Eye (tissue), 1 donor: Measurements from ENCODE around the gene GTF3C1.

Source experiments
- DNase-seq: peaks from one replicate; pipeline ENCODE4 v3.0.0-alpha.2; 2015

Gene GTF3C1

DNA sequence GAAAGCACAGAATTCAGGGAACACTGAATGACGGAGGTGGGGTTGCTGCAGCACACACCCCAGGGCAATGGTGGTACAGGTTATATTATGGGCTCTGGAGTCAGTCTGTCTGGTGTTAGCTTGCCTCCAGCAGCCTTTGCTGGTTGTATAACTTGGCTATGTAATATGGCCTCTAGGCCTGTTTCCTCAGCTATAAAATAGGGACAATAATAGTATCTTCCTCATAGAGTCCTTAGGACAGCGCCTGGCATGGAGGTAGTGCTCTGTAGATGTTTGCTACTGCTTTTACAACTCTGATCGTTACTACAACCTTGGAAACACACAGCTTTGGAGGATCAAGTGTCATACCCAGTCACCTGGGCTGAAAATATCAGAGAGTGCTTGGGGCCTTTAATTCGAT lies 31.5 kb downstream of the GTF3C1 start:
- no peak for DNase-seq

DNA sequence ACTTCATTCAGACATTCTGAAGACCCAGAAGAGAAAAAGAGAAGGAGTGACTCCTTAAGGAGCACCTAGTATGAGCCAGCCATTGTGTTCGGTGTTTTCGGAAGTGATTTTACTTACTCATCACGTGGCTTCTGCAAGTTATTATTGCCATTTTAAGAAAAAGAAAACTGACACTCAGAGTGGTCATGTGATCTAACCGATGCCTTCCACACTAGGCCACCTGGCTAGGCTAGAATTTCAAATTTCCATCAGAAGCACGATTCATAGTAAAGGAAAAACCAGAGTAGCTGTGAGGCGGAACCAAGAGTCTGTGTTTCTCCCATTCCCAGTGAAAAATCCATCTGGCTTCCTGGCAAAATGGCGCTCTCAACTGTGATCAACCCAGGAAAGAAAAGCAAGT lies 32.0 kb downstream of the GTF3C1 start:
- DNase-seq = no peak

DNA sequence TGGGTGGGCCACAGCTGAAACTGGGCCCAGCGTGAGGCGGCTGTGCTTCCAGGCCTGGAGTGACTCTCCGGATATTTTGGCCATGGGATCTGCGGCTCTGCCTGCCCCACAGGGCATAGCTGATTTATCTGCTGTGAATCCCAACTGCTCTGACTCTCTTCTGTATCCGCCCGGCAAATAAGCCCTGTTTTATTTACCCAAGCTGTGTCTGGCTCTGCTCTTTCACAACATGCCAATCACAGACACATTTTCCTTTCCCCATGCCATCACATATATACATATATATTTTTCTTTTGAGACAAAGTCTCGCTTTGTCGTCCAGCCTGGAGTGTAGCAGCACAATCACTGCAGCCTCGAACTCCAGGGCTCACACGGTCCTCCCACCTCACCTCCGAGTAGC lies 33.3 kb downstream of the GTF3C1 start:
- no peak for DNase-seq

DNA sequence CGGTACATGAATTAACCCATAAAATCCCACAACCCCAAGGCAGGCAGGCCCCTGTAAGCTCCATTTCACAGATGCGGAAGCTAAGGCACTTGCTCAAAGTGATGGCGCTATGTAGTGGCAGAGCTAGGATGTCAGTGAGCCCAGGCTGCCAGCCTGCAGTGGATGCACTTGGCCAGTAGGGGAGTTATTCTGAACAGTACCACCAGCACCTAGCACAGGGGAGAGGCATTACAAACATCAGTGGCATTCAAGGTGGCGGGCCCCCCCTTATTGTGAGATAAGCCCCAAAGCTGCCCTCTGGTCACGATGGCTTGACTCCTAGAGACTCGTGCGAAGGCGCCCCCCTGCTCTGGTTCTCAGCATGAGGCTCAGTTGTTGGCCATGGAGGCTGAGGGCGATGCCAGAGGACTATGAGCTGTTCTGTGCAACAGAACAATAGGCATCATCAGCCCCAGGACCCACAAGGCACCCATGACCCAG lies 33.8 kb downstream of the GTF3C1 start:
- no peak for DNase-seq

DNA sequence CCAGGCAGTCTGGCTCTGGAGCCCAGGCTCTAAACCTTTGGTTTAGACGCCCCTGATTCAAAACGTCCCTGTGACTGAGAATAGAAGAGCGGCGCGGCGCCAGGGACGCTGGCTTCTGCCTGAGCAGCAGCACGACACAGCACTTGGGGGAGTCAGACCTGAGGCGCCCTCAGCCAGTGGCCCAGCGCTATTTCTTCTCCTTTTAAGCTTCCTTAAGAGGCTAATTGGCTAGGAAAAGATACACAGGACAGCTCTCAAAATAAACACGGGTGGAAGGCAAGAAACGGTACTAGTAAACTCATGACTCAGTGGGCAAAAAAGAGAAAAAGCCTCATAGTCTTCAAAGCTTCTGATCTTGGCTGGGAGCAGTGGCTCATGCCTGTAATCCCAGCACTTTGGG lies 34.9 kb downstream of the GTF3C1 start:
- DNase-seq = no peak

DNA sequence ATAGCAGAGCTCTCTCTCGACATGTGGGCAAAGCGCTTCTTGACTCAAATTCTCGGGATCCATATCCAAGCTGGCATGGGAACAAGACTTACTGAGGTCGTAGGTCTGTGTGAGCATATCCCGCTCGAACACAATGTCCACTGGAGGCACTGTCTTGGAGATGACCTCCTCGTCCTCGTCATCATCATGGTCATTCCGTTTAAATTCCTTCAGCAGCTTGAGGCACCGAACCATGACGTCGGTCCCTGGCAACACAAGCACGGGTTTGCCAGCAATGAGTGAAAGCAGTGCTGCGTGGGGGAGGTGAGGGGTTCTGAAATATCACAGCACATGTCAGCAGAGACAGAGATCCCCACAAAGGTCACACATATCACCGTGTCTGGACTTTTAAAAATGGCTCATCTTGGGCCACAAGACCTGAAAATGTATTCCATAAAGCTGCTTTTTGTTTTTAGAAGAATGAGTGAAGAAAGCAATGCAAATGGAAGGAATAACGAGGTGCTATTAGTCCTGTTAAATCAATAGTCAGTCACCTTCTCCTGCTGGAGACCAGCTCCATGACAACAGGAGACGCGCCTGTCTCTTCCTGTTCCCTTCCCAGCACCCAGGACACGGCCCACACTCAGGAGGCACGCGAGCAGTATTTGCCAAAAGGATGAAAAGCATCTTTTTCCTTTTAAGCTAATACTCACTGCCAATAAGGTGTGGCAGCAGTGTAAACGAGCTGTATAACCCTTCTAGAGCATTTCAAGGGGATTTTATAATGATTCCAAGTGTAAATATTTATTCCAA lies 37.9 kb downstream of the GTF3C1 start:
- peak; percentile 26 for DNase-seq

DNA sequence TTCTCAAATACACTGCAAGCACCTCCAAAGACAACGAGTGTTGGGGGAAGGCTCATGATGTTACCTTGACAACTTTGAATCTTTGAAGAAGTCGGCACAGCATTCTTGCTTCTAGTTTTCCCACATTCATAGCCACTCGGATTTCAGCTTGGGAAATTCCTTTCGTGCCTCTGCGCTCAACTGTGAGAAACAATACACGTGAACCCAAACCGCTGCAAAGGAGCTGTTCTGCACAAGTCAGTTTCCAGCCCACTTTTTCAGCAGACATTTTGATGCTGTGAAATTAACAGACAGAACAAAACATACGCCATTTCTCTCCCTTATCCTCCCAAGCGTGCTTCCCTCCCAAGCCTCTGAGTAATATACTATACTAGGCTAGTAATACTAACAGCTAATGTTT lies 41.2 kb downstream of the GTF3C1 start:
- peak; percentile 35 for DNase-seq

DNA sequence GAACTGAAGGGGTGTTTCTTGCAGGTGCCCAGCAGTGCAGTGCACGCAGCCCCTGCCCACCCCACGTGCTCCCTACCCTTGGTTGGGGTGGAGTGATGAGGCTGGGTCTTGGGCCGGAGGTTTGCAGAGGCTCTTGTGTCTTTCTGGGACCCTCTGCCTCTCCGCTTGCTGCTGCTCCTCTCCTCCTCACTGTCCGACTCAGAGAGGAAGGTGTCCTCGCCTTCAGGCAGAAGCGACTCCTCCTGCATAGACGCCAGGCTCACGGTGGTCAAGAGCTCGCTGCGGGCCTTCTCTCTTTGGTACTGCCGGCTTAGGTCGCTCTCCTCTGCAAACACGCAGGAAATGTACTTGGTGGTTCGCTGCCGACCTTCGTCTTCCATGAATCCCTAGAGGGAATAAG lies 42.9 kb downstream of the GTF3C1 start:
- DNase-seq = no peak

DNA sequence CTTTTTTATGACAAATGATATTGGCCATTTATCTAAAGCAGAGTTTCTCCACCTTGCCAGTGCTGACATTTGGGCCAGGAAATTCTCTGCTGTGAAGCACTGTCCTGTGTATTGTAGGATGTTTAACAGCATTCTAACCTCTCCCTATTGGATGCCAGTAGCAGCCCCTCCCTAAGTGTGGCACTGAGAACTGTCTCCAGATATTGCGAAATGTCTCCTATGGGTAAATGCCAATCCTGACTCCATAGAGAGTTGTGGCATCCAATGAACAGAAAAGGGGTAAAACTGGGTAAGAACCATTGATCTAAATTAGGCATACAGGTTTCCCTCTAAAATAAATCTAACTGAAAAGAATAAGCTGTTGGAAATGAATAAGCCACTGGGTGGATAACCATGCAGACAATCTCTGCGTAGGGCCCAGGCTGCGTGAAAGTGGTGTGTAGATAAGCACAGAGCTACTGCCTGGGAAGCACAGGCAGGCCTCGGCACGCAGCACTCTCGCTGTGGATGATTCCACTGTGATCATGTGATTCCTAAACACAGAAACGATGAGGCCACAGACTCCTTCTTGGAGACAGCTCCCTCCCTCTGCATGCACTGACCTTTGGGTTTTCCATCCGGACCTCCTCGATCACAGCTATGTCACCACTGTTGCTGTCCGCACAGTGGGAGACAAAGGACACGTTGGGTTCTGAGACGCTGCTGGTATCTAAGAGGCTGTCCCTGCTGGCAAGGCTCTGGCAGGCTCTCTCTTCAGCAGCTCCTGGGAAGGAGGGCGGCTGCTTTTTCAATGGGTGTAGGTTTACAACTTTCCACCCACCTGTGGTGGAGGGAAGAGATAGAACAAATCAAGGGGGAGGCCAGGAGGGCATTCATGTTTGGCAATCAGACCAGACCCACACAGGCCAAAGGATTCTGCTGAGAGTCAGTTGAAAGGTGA lies 44.1 kb downstream of the GTF3C1 start:
- DNase-seq = no peak

DNA sequence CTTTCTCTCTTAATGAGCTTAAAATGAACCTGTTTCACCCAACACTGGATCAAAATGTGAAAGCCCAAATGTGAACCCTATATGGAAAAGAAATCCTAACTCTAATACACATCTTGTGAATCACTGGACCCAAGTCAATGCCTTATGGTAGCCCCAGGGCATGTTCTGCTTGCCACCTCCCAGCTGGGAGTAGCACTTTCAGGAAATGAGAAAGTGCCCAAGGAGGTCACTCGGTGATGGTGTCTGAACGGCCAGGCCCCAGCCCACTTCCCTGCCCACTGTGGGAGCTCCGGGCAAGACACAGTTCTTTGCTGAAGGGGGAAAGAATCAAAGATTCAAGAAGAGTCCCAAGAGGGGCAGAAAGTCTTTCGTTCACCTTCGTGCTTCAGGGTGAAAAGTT lies 46.1 kb downstream of the GTF3C1 start:
- DNase-seq = no peak

DNA sequence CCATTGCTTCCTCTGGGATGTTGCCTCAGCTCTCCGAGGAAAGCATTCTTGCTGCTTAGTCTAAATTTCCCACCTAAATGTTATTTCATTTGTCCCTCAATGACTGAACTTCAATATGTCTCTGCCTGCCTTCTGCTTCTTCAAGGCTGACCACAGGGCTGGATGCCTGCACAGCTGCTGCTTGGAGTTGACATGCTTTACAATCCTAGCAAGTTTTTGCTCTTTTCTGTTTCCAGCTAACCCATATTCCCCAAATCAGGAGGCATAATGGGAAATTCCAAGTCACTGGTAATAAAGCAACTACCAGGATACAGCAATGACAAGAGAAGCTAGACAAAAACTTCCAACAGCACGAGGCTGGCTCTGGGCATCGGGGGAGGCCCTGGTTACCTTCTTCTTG lies 48.9 kb downstream of the GTF3C1 start:
- no peak for DNase-seq

DNA sequence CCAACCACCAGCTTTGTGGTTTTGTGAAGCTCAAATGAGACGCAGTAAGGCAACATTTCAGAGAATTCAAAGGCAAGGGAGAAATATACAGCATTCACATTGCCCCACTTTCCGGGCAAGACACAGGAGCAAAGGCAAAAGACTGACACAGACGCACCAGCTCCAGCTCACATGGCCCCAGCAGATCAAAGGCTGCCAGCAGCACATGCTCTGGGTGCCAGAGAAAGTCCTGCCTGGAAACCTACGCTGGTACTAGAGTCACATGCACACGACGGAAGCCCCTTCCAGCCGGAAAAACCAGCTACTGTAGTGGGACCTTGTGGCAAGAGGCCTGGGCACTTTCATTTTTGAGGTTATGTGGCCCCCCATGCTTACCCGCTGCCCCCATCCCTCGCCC lies 50.1 kb downstream of the GTF3C1 start:
- no peak for DNase-seq

DNA sequence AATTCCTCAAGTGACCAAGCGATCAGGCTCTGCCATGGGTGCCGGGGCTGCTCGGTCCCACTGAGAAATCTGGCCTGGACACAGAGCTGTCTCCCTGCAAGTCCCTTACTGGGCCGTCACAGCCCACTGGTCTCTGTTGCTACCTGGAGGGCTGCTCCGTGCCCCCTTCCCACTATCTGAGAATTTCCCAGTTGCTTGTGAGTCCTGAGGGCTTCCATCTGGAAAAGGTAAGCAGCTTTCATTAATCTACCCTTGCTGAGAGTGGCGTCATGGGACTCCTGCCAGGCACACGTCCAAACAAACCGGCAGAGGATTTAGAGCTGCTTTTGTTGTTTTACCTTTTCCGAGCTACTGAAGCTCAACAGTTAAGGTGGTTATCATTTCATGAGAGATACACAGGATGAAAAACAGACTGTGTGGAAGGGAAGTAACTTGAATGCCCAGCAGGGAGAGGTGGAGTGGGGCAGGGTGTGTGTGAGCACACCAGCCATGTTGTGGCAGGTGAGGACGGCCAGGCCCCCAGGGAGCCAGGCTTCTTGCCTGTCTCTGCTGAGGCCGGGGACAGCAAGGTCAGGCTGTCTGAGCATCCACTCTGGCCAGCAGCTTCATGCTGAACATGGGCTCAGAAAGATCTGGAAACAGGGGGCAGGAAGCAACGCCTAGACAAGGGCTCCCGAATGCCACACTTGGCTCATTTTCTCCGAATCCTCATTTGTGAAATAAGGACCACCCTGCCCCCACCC lies 50.6 kb downstream of the GTF3C1 start:
- DNase-seq = no peak

DNA sequence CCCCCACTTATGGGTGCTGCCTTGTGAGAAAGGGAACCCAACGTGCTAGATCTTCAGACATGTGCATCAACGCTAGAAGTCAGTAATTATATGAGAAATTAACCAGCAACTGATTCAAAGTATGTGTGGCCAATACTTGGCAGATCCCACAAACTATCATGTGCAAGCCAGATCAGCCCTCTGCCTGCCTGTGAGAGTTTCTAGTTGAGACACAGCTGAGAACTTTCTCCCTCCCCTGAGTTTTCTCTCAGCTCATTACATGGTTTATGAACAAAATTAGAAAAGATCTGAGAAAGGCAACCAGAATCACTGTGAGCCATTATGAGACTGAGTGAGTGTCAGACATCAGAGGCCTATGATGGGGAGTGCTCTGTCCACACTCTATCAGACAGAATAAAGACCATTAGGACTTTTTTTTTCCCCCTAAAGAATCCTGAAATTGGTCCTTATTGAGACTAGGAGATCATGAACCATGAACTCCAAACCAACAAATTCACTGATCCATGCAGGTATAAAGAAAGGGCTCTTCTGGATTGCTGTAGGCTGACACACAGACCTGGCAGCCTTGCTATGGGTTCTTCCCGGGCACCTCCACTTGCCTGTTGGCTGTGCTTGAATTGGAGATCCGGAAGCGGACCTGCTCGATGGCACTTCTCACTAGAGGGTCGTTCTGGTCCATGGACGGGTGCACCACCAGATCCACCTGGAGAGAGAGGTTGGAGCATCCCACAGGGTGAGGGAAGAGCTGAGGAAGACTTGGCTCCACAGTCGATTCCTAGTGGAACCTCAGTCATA lies 51.5 kb downstream of the GTF3C1 start:
- no peak for DNase-seq

DNA sequence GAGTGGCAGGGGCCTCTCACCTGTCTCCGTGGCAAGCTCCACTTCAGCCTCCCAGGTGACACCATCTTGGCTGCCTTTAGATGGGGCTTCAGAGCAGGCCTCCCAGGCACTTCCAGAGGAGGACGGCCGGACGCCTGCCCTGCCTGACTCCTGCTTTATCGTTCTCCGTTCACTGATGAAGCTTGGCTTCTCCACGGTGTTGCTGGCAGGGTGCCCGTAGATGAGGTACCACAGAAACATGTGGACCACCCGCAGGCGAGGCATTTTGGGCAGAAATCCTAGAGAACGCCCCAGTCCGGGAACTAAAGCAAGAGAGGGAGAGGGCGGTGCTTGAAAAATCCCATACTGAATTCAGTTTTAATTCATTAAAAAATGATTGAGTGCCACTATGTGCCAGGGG lies 54.5 kb downstream of the GTF3C1 start:
- DNase-seq = peak; percentile 15

DNA sequence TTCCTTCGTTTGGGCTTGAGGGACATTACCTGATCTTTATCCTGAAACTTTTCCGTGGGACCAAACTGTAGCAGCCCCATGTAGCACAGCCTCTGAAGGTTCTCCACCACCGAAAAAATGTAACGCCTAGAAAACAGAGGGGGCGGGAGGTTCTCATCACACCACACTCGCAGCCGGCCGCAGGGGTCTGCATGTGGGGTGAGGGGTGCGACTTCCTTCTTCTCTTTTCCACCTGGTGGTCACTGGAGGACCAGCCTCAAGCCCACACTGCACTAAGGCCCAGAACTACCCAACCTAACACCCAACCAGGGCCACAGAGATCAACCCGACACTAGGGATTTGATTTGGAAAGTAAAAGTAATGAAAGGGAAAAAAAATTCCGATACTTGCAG lies 57.1 kb downstream of the GTF3C1 start:
- no peak for DNase-seq

DNA sequence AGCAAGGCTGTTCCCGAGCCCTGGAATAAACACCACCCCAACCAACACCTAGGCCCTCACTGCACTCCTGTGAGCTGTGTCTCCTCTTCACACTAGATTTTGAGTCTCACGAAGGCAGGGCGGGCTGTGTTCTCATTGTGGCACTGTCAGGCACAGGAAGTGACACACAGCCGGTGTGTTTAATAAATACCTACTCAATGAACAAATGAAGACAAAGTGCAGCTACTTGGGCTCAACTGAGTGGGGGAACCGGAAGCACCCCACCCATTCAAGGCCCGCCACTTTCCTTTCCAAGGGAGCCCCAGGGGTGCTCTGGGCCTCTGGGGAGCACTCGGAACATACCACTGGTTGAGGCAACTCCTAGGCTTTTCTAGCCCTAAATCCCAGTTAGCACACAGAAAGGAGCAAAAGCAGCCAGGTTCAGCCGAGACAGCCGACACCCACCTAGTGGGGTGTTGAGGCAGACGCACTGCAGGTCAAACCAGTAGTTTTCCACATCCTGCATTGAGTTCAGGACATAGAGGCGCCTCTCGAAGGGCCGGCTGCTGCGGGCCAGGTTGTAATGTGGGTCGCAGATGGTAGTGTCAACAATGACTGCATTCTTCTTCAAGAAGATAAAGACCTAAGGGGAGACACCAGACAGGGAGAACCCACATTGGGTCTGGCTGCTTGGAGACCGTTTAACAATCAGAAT lies 57.7 kb downstream of the GTF3C1 start:
- no peak for DNase-seq

DNA sequence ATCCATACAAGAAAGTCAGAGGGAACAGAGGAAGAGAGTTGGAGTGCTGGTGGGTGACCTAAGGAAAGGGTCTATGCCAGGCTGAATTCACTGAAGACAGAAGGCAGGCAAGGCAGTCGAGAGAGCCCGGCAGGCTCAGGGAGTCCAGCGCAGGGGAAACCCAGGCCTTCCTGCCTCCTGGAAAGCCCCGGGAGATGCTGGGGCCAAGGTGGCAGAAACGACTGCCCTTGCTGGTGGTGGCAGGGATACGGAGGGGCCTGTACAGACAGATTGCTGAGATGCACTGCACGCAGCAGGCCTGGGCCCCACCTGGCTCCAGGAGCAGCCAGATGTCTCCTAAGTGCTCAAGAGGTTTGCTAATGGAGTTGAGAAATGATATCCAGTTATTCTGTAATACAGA lies 59.8 kb downstream of the GTF3C1 start:
- DNase-seq = no peak

DNA sequence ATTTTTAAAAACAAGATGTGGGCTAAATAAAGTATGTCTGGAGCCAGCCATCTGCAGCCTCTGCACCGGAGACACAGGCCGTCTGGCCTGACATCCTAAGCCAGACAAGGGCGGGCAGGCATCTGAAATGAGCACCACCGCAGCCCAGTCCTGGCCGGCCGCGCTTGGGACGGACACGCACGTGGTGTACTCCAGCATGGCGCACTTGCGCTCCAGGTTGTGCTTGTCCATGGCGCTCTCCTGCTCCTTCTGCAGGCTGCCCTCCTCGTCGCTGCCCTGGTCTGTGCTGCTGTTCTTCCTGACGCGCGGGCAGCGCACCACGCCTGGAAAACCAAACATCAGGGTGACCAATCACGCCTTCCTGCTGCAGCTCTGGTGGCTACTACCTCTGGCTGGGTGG lies 60.3 kb downstream of the GTF3C1 start:
- DNase-seq = no peak

DNA sequence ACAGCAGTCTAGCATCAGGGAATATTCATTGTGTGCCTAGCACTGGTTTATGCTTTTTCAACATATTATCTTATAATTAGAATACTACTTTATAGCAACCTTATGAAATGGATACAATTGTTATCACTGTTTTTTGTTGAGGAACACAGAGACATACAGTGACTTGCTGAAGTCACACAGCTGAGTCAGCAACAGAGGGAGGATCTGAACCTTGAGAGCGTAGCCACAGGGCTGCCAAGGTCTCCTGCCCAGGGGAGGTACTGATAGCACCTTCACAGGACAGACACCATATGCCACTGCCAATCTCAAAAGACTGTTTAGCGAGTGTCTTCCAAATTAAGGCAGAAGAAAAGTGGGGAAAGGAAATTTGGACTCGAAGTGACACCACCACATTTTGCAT lies 63.0 kb downstream of the GTF3C1 start:
- no peak for DNase-seq

DNA sequence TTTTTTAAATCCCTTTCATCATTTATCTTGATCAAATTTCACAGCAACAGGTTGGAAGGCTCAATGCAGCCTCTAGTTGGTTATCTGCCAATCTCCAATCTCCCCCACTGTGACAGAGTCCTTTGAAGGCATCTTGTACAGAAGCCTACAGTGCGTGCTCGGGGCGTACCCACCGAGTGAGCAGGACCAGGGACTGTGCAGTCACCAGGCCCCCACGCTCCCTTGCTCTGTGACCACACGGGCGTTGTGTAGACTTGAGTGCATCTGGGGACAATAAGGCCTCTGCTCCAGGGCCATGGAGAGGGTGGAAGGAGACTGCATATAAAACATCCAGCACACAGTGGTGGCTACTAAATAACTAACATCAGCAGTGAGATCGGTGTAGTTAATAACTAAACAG lies 63.4 kb downstream of the GTF3C1 start:
- no peak for DNase-seq

DNA sequence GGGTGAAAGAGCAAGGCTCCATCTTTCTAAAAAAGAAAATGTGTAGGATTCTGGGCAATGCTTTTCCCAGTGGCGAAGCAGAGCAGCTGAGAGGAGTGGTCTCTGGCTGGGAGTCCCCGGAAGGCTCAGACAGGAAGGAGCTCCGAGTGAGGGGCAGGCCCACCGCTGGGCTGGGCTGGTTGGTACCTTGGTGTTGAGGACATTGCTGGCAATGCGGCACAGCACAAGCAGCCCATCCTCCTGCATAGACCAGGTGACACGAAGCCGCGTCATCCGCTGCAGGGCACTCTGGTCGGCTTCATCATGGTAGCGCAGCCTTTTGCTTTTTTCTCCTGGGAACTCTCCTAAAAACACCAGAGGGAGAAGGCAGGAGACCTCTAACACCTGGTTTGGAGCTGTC lies 63.9 kb downstream of the GTF3C1 start:
- no peak for DNase-seq
